HG03460 (cell line): ENCODE data around the gene P4HA1.
"Not testable (repeated sequence)": the region's sequence is repeated elsewhere in the genome, so short reads cannot be mapped to it uniquely, and the experiment has no call there.

ENCODE experiments used
- ATAC-seq: cut with Tn5 transposase; IDR thresholded peaks from one replicate; pipeline ENCODE4 v1.9.1; 2021; ENCODE audit not compliant: unreplicated experiment

The P4HA1 gene

DNA sequence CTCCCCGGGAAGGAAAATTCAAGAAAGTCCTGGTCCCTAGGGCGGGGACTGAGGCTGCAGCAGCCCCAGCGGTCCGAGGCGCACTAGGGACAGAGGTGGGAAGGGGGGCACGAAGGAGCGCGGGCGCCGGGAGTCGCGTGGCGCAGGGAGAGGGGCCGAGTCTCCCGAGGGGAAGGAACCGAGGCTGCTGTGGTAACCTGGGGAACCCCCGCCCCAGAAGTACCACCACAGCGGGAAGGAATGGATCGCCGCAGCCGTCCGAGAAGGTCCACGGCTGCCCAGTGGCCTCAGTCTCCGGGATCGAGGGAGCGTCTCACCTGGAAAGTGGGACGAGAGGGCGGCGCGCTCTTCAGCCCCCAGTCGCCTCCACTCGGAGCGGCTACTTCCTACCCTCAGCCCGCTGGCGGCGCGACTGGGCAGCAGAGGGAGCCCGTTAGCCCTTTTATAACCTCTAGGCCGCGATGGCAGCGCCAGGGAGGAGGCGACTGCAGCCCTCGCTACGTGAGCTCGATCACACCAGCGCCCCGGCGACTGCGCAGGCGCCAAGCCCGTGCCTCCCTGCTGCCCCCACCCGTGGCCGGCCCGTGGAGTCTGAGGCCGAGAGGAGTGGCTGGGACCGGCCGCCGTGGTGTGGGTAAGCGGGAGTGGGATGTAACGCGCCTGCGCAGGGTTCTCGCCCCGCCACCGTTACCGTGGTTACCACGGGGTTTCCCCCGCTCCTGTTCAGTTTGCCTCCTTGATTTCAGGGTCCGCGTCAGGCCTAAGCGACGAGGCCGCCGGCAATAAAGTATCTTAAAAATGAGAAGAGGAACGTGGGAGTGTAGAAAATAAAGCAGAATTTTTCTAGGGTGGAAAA lies at the start of gene P4HA1:
Gene P4HA1 (minus strand): TSS at position 418 of the 856 bp plus-strand sequence. CDS start 21,983 bp downstream, outside the sequence.
- peak; percentile 81 for ATAC-seq

DNA sequence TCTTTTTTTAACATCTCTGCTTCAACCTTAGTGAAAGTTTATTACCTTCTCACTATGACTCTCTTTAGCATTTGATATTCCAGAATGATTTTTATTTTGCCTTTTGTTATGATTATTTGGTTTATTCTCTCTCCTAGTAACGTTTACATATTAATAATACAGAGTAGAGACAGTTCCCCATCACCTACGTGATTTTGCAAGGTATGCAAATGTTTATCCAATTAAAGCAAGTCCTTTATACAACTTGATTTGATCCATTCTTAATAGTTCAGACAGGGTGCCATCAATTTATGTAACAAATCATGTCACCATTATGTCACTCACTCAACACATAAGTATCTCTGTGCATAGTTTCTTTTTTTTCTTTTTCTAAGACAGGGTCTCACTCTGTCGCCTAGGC lies 44.9 kb upstream of the P4HA1 start:
- no peak for ATAC-seq

DNA sequence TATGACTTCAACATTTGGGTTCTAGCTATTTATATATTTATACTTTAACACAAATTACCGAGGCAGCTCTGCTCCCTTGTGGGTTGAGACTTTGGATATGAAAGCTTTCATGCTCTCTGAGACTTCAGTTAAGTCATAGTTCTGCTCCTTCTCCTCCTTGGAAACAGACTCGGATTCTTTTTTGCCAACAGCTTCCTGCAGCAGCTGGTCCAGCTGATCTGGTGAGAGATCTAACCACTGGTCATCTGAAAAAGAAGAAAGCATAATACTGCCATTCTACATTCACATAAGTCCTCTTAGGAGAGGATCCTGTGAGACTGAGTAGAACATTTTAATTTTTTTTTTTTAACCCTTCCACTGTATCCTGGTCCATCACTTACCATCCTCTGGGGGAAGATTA lies 42.6 kb upstream of the P4HA1 start:
- ATAC-seq, result no peak

DNA sequence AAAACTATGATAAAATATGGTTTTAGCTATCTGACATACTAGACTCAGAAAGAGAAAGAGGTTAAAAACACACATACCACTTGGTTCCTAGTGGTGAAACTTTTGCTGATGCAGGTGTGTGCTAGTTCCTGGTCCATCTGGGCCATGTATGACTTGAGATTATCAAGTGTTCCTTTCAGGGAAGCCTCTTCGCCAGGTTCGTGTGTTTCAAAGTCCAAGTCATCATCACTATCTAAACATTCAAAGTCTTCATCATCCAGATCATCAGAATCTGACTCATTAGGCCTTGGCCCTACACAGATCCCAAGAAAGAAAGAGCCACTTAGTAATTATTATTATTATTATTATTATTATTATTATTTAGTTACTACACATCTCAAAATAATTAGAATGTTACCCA lies 40.0 kb upstream of the P4HA1 start:
- ATAC-seq, result no peak

DNA sequence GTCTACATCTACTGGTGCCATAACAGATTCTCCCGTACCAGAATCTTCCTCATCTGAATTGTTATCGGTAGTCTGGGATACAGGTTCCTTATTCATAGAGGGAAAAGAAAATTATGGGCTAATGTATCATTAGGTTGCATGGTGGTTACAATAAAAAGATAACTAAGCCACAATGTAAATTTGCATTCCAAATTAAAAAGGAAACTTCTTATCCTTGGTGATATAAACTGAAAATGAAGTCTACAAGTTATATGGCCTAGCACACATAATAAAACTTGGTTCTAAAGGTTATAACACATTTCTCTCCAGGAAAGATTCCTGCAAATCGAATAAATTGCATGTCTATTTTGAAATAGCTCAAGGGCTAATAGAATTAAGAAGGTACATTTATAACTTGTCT lies 38.1 kb upstream of the P4HA1 start:
- no peak for ATAC-seq

DNA sequence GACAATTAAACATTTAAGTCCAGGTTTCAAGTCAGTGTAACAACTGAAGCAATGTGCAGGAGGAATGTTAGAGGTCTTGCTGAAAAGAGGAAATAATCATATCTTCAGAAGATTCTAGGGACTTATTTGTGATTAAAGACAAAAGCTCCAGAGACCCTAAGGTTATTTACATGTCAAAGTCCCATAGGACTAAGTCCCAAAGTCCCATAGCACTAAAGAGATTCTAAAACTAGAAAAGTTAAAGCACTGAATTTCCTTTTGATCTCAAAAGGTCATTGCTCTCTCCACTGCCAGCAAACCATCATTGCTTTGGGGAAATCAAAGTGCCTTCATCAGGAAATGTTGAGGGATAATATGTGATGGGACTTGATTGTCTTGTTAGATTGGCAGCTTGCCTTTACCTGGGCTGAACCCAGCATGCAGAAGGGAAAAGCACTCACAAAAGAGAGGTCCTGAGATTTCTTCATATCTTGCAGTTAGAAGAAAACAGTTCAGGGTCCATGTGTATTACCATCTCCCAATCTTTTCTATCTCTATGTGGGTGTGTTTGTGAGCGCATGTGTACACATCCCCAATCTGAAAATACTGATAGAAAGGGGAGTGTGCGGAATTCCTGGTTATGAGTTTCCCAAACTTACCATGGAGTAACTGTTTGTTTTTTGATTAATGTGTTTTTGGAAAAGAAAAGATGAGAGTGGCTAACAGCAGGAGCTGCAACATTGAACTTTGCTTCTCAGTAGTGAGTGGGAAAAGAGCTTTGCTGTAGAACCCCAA lies 35.4 kb upstream of the P4HA1 start:
- ATAC-seq, result no peak

DNA sequence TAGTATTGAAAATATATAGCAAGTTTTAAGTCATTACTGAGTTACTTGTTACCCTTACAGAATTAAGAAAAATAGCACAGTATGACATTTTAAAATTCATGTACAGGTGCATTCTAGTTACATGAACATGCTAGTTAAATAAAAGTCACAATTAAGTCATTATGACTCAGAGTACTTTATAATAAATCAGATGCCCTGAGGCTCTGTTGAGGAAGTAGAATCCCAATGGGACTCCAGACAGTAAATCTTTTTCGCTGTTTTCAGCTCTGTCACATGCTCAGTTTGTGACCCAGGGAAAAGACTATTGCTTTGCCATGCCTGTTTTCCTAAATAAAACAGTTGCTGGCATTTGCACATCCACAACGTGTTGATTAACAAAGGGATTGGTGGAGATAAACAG lies 34.6 kb upstream of the P4HA1 start:
- ATAC-seq, result no peak

DNA sequence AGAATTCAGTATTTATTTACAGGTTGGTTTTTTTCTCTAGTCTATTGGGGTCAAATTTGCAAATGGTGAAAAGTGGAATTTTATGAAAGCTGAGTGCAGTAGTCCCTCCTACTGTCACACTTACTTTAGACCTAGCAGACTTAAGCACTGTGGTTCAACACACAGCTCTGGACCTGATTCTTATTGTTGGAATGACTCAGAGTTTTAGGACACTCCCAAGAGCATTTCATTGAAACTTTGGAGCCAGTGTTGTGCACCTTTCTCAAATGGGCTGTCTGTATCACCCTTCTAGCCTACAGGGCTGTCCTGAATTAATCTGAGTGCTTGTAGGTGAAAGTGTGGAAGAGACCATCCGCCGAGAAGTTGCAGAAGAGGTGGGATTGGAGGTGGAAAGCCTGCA lies 29.7 kb upstream of the P4HA1 start:
- no peak for ATAC-seq

DNA sequence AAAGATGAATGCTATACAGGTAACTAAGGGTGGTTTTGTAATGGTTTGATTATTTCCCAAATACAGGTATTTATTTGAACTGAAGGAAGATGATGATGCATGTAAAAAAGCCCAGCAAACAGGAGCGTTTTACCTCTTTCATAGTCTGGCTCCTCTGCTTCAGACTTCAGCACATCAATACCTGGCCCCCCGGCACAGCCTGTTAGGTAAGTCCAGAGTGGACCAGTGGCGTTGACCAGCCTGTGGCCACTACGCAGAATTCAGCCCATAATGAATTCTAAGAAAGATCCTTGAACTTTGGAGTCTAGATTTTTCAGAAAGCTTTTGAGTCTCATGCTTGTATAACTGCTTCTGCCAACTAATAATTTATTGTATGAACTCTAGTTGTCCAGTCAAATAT lies 23.3 kb upstream of the P4HA1 start:
- no peak for ATAC-seq

DNA sequence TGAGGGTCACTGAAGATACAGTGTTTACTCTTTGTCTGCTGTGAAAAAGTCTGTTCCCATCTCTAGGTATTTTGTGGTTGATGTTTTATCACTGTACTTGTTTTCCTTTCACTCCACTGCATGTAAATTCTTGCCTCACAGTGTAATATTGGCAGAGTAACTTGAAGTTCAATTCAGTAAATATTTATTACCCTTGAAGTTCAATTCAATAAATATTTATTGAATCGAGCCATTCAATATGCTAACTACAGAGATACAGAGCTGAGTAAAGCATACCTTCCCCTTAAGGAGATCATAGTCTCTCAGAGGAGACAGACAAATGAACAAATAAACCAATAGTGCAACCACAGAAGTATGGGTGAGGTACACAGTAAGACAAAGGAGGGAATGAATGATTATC lies 22.8 kb upstream of the P4HA1 start:
- no peak for ATAC-seq

DNA sequence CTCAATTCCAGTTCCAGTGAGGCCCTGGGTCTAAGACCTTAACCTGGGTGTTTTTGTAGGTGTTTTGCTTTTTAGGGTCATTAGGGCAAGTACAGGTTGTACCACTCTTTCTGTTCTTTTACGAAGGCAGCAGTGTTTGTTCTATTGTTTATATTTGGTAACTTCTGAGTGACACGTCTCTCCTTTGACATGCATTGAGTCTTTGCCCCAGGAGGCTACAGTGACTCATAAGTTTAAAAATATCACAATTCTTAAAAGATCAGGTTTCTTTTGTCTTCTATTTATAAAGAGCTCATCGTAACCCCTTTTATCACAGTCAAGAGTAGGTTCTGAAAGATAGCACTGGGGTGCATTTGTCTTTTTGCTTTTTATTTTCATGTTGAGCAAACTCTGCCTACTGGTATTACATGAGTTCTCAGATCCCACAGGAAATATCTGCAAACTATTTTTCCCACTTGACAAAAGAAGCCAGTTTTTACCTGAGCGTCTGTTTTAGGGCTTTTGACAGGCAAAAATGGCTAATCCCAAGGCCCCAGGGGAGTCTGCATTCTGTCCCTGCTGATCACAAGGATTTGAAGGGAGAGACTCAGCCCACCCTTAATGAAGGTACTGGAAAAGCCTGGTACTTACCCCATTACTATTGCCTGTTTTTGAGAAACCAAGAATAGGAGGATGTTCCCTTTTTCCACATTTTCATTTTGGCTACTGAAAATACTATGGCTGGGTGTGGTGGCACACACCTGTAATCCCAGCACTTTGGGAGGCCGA lies 21.5 kb upstream of the P4HA1 start:
- ATAC-seq, result peak; percentile 74

DNA sequence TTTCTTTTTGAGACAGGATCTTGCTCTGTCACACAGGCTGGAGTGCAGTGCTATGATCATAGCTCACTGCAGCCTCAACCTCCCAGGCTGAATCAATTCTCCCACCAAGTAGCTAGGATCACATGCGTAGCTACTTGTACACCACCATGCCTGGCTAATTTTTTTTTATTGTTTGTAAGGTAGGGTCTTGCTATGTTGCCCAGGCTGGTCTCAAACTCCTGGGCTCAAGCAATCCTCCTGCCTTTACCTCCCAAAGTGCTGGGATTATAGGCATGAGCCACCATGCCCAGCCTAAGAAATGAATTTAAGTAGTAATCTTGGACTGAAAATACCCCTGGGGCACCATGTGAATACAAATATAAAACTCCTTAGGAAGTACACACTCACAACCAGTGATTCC lies 19.4 kb upstream of the P4HA1 start:
- no peak for ATAC-seq

DNA sequence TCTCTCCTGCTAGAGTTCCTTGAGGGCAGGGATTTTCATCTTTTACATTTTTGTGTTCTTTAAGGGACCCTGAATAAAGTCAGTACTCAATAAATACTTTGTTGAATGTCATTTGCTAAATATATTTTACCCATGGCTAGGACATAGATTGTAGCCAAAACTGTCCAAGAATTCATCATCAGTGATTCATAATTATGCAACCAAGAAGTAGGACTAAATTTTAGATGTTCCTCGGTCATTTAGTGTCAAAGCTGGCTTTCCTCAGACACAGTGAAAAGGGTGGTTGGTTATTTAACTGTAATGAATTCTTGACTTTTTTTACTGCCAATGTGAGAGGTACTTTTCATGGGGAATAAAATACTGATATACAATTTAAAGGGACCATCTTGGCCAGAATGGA lies 16.9 kb upstream of the P4HA1 start:
- no peak for ATAC-seq

DNA sequence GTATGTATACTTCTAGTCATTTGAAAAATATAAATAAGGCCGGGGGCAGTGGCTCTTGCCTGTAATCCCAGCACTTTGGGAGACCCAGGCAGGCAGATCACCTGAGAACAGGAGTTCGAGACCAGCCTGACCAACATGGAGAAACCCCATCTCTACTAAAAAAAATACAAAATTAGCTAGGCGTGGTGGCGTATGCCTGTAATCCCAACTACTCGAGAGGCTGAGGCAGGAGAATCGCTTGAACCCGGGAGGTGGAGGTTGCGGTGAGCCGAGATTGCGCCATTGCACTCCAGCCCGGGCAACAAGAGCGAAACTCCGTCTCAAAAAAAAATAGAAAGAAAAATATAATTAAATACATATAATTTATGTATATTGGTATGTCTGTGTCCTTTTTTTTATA lies 15.4 kb upstream of the P4HA1 start:
- ATAC-seq, result not testable (repeated sequence)

DNA sequence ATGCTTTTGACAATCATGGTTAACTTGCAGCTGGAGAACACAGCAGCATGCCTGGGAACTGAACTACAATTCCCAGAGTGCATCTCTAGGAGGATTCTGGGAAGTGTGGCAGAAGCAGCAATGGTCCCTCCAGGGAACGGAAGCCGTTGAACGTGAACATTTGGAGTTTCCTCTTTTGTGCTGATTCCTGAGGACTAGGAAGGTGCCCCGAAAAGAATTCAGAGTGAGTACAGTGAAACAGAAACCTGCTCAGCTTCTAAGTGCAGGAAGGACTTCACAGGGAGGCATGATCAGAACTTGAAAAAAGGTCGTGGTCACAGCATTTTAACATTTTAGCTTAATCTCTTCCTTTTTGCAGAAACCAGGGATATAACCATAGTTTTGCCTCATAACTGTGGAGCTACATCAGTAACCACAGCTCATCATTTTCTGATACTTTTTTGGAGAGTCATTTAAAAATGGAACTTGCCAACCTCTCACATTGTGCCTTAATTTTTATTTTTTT lies 13.7 kb upstream of the P4HA1 start, which contains the start of gene NUDT13:
Gene NUDT13 (plus strand): TSS at position 111 of the 505 bp plus-strand sequence. CDS start 3,911 bp downstream, outside the sequence.
- ATAC-seq, result no peak

DNA sequence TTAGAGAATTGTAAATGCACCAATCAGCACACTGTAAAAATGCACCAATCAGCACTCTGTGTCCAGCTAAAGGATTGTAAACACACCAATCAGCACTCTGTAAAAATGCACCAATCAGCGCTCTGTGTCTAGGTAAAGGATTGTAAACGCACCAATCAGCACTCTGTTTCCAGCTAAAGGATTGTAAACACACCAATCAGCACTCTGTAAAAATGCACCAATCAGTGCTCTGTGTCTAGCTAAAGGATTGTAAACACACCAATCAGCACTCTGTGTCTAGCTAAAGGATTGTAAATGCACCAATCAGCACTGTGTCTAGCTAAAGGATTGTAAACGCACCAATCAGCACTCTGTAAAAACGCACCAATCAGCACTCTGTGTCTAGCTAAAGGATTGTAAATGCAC lies 12.6 kb upstream of the P4HA1 start:
- ATAC-seq, result not testable (repeated sequence)

DNA sequence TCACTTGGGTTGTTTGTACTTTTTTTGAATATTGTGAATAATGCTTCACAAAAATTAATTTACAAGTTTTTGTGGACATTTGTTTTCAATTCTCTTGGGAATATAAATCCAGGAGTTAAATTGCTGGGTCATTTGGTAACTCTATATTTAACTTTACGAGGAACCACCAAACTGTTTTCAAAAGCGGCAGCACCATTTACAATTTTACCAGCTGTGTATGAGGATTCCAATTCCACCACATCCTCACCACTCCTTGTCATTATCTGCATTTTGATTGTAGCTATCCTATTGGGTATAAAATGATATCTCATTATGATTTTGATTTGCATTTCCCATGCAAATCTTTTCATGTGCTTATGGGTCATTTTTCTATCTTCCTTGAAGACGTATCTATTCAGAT lies 9.6 kb upstream of the P4HA1 start:
- no peak for ATAC-seq

DNA sequence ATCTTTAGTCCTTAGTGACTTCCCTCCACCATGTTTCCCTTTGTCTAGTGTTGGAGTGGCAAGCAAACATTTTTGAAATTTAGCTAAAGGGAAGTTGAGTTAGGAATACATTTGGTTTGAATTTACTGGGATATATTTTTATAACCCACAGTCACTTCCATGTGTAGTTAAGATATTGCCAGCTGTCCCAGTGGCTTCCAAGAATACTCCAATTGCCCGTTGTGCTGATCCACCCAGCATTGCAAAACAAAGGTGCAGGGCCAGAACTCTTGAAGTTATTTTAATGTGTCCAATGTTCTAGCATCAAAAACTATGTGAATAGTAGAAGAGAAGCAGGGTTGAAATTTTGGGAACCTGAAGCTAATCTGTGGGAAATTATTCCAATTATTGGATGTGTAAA lies 2.5 kb upstream of the P4HA1 start:
- ATAC-seq, result no peak

DNA sequence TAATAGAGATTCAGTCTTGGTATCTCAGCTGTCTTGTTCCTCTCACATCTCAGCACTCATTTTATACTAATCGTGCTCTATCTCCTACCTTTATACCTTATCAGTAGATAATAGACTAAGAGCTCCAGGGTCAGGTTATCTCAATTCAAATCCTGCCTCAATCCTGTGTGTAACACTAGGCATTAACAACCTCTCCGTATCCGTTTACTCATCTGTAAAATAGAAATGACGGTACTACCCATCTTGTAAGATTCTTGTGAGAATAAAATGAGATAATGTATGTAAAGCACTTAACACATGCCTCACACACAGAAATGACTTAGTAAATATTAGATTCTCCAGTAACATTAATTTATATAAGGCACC lies 622 bp upstream of the P4HA1 start:
- no peak for ATAC-seq

DNA sequence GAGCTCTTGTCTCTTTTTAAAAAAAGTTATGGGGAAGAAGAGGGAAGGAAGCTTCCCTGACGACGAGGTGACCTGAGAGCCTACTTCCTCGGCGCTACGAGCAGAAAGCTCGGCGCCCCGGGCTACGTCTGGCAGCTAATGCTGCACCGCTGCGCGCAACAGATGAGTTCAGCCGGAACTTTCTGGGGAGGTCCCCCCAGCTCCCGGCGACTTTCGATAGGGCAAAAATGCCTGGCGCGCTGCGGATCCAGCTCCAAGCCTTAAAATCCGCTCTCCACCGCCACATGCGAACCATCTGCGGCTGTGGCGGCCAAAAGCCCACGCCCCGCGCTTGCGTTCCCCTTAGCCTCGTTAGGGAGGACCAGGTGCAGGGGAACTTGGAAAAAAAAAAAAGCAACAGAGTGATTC lies 621 bp downstream of the P4HA1 start:
- ATAC-seq, result peak; percentile 33

DNA sequence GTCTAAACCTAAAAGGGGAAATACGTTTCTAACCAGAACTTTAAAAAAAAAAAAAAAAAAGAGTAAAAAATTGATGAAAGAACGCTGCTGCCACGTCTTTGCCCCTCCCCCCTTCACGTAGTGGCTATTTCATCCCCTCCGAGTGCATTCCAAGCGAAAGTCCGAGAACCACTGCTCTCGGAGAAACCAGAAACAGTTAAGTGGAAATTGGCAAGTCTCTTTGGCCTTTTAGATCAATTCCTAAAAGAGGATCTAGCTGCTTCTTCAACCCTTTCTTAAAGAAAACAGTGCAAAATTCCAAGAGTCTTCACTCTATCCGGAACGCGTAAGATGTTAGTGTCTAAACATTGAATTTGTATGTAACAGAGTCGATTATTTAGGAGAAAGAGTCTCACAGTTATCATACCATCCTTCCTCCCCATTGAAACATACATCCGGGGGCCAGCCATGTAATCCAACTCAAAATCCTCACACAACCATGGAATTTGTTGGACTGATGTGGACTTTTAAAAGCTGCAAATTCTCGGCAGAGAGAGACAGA lies 1.1 kb downstream of the P4HA1 start:
- no peak for ATAC-seq
